ENCODE data around the gene ISOC2.

The ISOC2 gene

GRCh38 chr19:55460670-55461258, 678 bp downstream of the ISOC2 start:
- peaks cover 14% of the 10 kb centered on the region; the same call in 1 of the 2 replicates for H3K4me1 ChIP-seq (ENCODE audit: insufficient read depth, low read length)
- H3K4me3 ChIP-seq (ENCODE audit: low read length) = peak overlapping the region; percentile 83
- peak overlapping the region; percentile 82 for H3K9ac ChIP-seq (ENCODE audit: low read depth, low read length)
- 0 out of 2 replicates have a peak, but pooled peaks cover 5% of the 10 kb centered on the region for H3K36me3 ChIP-seq (ENCODE audit: insufficient read depth, low read depth, low read length)
- H3K27ac ChIP-seq (ENCODE audit: low read length) = peak overlapping the region; percentile 62
- no peaks in the 10 kb centered on the region for H3K9me3 ChIP-seq (ENCODE audit: insufficient read depth, low read depth, low read length)
- peaks cover 33% of the 10 kb centered on the region for H3K27me3 ChIP-seq (ENCODE audit: insufficient read depth, low read length)

- Histone ChIP-seq H3K27me3 (ENCODE audit: insufficient read depth, low read length) (peaks cover 27% of the 10 kb centered on the region), H3K9me3 (ENCODE audit: insufficient read depth, low read depth, low read length) (no peaks in the 10 kb centered on the region), H3K27ac (ENCODE audit: low read length) (no peak overlapping the region), H3K9ac (ENCODE audit: low read depth, low read length) (peak overlapping the region; percentile 62; the same call in 1 of the 2 replicates), H3K4me1 (ENCODE audit: insufficient read depth, low read length) (peaks cover 14% of the 10 kb centered on the region; the same call in 1 of the 2 replicates), H3K36me3 (ENCODE audit: insufficient read depth, low read depth, low read length) (0 out of 2 replicates have a peak, but pooled peaks cover 5% of the 10 kb centered on the region), H3K4me3 (ENCODE audit: low read length) (peak overlapping the region; percentile 83)
Observed at GRCh38 chr19:55459950-55460657, 1.3 kb downstream of the ISOC2 start.

- H3K4me3 ChIP-seq (ENCODE audit: low read length) = no peak overlapping the region
- H3K36me3 ChIP-seq (ENCODE audit: insufficient read depth, low read depth, low read length) = 0 out of 2 replicates have a peak, but pooled peaks cover 5% of the 10 kb centered on the region
- no peaks in the 10 kb centered on the region for H3K9me3 ChIP-seq (ENCODE audit: insufficient read depth, low read depth, low read length)
- H3K9ac ChIP-seq (ENCODE audit: low read depth, low read length) = no peak overlapping the region
- H3K4me1 ChIP-seq (ENCODE audit: insufficient read depth, low read length) = peaks cover 13% of the 10 kb centered on the region; the same call in 1 of the 2 replicates
- no peak overlapping the region for H3K27ac ChIP-seq (ENCODE audit: low read length)
- H3K27me3 ChIP-seq (ENCODE audit: insufficient read depth, low read length) = peaks cover 24% of the 10 kb centered on the region
Observed at GRCh38 chr19:55459551-55459949, 1.9 kb downstream of the ISOC2 start.

- Histone ChIP-seq H3K4me1 (ENCODE audit: insufficient read depth, low read length) (peaks cover 8% of the 10 kb centered on the region; the same call in 1 of the 2 replicates), H3K36me3 (ENCODE audit: insufficient read depth, low read depth, low read length) (peaks cover 9% of the 10 kb centered on the region; the same call in 1 of the 2 replicates), H3K27me3 (ENCODE audit: insufficient read depth, low read length) (0 out of 2 replicates have a peak, but pooled peaks cover 8% of the 10 kb centered on the region), H3K27ac (ENCODE audit: low read length) (no peak overlapping the region), H3K9me3 (ENCODE audit: insufficient read depth, low read depth, low read length) (no peaks in the 10 kb centered on the region), H3K4me3 (ENCODE audit: low read length) (no peak overlapping the region), H3K9ac (ENCODE audit: low read depth, low read length) (no peak overlapping the region)
Observed at GRCh38 chr19:55457683-55458457, 3.6 kb downstream of the ISOC2 start.

GRCh38 chr19:55456347-55456746, 5.1 kb downstream of the ISOC2 start:
- no peak overlapping the region for H3K27ac ChIP-seq (ENCODE audit: low read length)
- peaks cover 9% of the 10 kb centered on the region; the same call in 1 of the 2 replicates for H3K36me3 ChIP-seq (ENCODE audit: insufficient read depth, low read depth, low read length)
- H3K9me3 ChIP-seq (ENCODE audit: insufficient read depth, low read depth, low read length) = no peaks in the 10 kb centered on the region
- H3K4me1 ChIP-seq (ENCODE audit: insufficient read depth, low read length) = peaks cover 10% of the 10 kb centered on the region; the same call in 1 of the 2 replicates
- H3K27me3 ChIP-seq (ENCODE audit: insufficient read depth, low read length) = peaks cover 13% of the 10 kb centered on the region
- no peak overlapping the region for H3K4me3 ChIP-seq (ENCODE audit: low read length)
- H3K9ac ChIP-seq (ENCODE audit: low read depth, low read length) = no peak overlapping the region

GRCh38 chr19:55455576-55456235, 5.7 kb downstream of the ISOC2 start:
- peaks cover 9% of the 10 kb centered on the region; the same call in 1 of the 2 replicates for H3K36me3 ChIP-seq (ENCODE audit: insufficient read depth, low read depth, low read length)
- H3K9ac ChIP-seq (ENCODE audit: low read depth, low read length) = no peak overlapping the region
- H3K9me3 ChIP-seq (ENCODE audit: insufficient read depth, low read depth, low read length) = no peaks in the 10 kb centered on the region
- H3K4me1 ChIP-seq (ENCODE audit: insufficient read depth, low read length) = peaks cover 10% of the 10 kb centered on the region; the same call in 1 of the 2 replicates
- H3K27me3 ChIP-seq (ENCODE audit: insufficient read depth, low read length) = peaks cover 19% of the 10 kb centered on the region
- H3K27ac ChIP-seq (ENCODE audit: low read length) = no peak overlapping the region
- no peak overlapping the region for H3K4me3 ChIP-seq (ENCODE audit: low read length)

GRCh38 chr19:55454787-55455243, 6.6 kb downstream of the ISOC2 start:
- Histone ChIP-seq H3K4me1 (ENCODE audit: insufficient read depth, low read length) (peaks cover 3% of the 10 kb centered on the region; the same call in 1 of the 2 replicates), H3K9ac (ENCODE audit: low read depth, low read length) (no peak overlapping the region), H3K27ac (ENCODE audit: low read length) (no peak overlapping the region), H3K4me3 (ENCODE audit: low read length) (no peak overlapping the region), H3K27me3 (ENCODE audit: insufficient read depth, low read length) (peaks cover 28% of the 10 kb centered on the region), H3K36me3 (ENCODE audit: insufficient read depth, low read depth, low read length) (peaks cover 9% of the 10 kb centered on the region; the same call in 1 of the 2 replicates), H3K9me3 (ENCODE audit: insufficient read depth, low read depth, low read length) (no peaks in the 10 kb centered on the region)

- Histone ChIP-seq H3K9me3 (ENCODE audit: insufficient read depth, low read depth, low read length) (no peaks in the 10 kb centered on the region), H3K27ac (ENCODE audit: low read length) (no peak overlapping the region), H3K9ac (ENCODE audit: low read depth, low read length) (no peak overlapping the region), H3K4me1 (ENCODE audit: insufficient read depth, low read length) (peaks cover 2% of the 10 kb centered on the region; the same call in 1 of the 2 replicates), H3K27me3 (ENCODE audit: insufficient read depth, low read length) (peaks cover 39% of the 10 kb centered on the region), H3K36me3 (ENCODE audit: insufficient read depth, low read depth, low read length) (peaks cover 9% of the 10 kb centered on the region; the same call in 1 of the 2 replicates), H3K4me3 (ENCODE audit: low read length) (no peak overlapping the region)
Observed at GRCh38 chr19:55453511-55454260, 7.8 kb downstream of the ISOC2 start.

- peaks cover 2% of the 10 kb centered on the region; the same call in 1 of the 2 replicates for H3K4me1 ChIP-seq (ENCODE audit: insufficient read depth, low read length)
- no peak overlapping the region for H3K27ac ChIP-seq (ENCODE audit: low read length)
- no peak overlapping the region for H3K9ac ChIP-seq (ENCODE audit: low read depth, low read length)
- H3K9me3 ChIP-seq (ENCODE audit: insufficient read depth, low read depth, low read length) = no peaks in the 10 kb centered on the region
- peak overlapping the region; percentile 52; the same call in 1 of the 2 replicates for H3K4me3 ChIP-seq (ENCODE audit: low read length)
- peaks cover 9% of the 10 kb centered on the region; the same call in 1 of the 2 replicates for H3K36me3 ChIP-seq (ENCODE audit: insufficient read depth, low read depth, low read length)
- peaks cover 48% of the 10 kb centered on the region for H3K27me3 ChIP-seq (ENCODE audit: insufficient read depth, low read length)
Observed at GRCh38 chr19:55452749-55453346, 8.6 kb downstream of the ISOC2 start.
